IMR-90 (cell line): Measurements from ENCODE around the gene RASD2.

Experiments
- CEBPB ChIP-seq: IDR thresholded peaks from 2 replicates; pipeline ENCODE4 v1.6.1; 2012; ENCODE audit warnings: low read depth, low read length, improper control_type of control experiment
- CHD1 ChIP-seq: IDR thresholded peaks from 2 replicates; pipeline ENCODE4 v1.6.1; 2012; ENCODE audit warnings: low read depth, low read length, improper control_type of control experiment
- POLR2A ChIP-seq: IDR thresholded peaks from 2 replicates; pipeline ENCODE4 v1.6.1; 2012; ENCODE audit warnings: mild to moderate bottlenecking, low read depth, low read length
- RCOR1 ChIP-seq: IDR thresholded peaks from 2 replicates; pipeline ENCODE4 v1.6.1; 2012; ENCODE audit warnings: mild to moderate bottlenecking, low read length, improper control_type of control experiment; ENCODE audit not compliant: insufficient replicate concordance
- USF2 ChIP-seq: fragments of 150-350 bp; IDR thresholded peaks from 2 replicates; pipeline ENCODE4 v1.6.1; 2017; ENCODE audit warnings: mild to moderate bottlenecking, antibody characterized with exemption, low read length, low read depth
- TF ChIP-seq, protein P1 (sequence below): conservative IDR thresholded peaks from 2 replicates; pipeline ENCODE4 v1.5.1; 2012; ENCODE audit warnings: mild to moderate bottlenecking, low read depth, low read length, improper control_type of control experiment

DNA sequence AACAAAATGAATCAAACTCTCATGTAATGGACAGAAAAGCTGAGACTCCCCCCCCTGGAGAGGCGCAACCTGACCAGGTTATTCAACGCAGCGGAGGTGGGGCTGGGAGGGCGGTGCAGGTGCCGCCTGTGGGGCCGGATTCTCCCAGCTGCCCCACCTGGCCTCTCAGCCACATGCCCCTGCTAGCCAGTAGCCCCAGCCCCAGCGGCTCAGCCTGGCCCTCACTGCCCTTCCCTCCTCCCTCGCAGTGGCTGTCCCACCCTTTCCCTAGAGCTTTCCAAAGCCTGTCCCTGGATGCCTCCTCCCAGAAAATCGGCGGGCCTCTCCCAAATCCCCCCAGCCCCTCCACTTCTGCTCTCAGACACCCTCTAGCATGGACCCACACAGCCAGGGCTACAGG is 31.2 kb upstream of the RASD2 start:
- TF ChIP-seq, protein P1, sequence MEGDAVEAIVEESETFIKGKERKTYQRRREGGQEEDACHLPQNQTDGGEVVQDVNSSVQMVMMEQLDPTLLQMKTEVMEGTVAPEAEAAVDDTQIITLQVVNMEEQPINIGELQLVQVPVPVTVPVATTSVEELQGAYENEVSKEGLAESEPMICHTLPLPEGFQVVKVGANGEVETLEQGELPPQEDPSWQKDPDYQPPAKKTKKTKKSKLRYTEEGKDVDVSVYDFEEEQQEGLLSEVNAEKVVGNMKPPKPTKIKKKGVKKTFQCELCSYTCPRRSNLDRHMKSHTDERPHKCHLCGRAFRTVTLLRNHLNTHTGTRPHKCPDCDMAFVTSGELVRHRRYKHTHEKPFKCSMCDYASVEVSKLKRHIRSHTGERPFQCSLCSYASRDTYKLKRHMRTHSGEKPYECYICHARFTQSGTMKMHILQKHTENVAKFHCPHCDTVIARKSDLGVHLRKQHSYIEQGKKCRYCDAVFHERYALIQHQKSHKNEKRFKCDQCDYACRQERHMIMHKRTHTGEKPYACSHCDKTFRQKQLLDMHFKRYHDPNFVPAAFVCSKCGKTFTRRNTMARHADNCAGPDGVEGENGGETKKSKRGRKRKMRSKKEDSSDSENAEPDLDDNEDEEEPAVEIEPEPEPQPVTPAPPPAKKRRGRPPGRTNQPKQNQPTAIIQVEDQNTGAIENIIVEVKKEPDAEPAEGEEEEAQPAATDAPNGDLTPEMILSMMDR, result no peak
- TF ChIP-seq USF2 (no peak), CEBPB (no peak), CHD1 (no peak), POLR2A (no peak), RCOR1 (no peak)
